Measurements from ENCODE around the gene SLC35E2B. TPM values are rescaled to one million over a fixed set of nuclear protein-coding genes. Genes with fewer than 3 reads are reported as not detected.
A peak's percentile ranks its signal among the peaks of the same experiment; 100 is the strongest.
"Not testable (repeated sequence)": the region's sequence is repeated elsewhere in the genome, so short reads cannot be mapped to it uniquely, and the experiment has no call there.

The SLC35E2B gene
- total RNA-seq, 1 donor from 2014 or later, result 119 TPM

GRCh38 chr1:1664941-1665814, 27.4 kb downstream of the SLC35E2B start:
- peaks cover 7% of the 10 kb centered on the region for H3K36me3 Mint-ChIP-seq

GRCh38 chr1:1664318-1664717, 28.3 kb downstream of the SLC35E2B start:
- H3K27me3 Mint-ChIP-seq (ENCODE audit: low read depth); H3K4me3 Mint-ChIP-seq; H3K27ac Mint-ChIP-seq; H3K4me1 Mint-ChIP-seq; DNase-seq (ENCODE audit: low spot score in 2 of 2, unreplicated experiment in 2 of 2); H3K9me3 Mint-ChIP-seq; H3K36me3 Mint-ChIP-seq: not testable (repeated sequence)

More at GRCh38 chr1:1664941-1665814, 27.4 kb downstream of the SLC35E2B start:
- H3K4me3 Mint-ChIP-seq, result no peak overlapping the region
- H3K9me3 Mint-ChIP-seq, result no peaks in the 10 kb centered on the region
- no peak for DNase-seq (ENCODE audit: low spot score in 2 of 2, unreplicated experiment in 2 of 2)
- H3K27ac Mint-ChIP-seq, result no peak overlapping the region
- TF ChIP-seq, protein P1, sequence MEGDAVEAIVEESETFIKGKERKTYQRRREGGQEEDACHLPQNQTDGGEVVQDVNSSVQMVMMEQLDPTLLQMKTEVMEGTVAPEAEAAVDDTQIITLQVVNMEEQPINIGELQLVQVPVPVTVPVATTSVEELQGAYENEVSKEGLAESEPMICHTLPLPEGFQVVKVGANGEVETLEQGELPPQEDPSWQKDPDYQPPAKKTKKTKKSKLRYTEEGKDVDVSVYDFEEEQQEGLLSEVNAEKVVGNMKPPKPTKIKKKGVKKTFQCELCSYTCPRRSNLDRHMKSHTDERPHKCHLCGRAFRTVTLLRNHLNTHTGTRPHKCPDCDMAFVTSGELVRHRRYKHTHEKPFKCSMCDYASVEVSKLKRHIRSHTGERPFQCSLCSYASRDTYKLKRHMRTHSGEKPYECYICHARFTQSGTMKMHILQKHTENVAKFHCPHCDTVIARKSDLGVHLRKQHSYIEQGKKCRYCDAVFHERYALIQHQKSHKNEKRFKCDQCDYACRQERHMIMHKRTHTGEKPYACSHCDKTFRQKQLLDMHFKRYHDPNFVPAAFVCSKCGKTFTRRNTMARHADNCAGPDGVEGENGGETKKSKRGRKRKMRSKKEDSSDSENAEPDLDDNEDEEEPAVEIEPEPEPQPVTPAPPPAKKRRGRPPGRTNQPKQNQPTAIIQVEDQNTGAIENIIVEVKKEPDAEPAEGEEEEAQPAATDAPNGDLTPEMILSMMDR (IDR thresholded peaks at IDR 0.05; ENCODE audit: unreplicated experiment), result no peak
- H3K27me3 Mint-ChIP-seq (ENCODE audit: low read depth), result no peaks in the 10 kb centered on the region
- no peaks in the 10 kb centered on the region for H3K4me1 Mint-ChIP-seq

DNA sequence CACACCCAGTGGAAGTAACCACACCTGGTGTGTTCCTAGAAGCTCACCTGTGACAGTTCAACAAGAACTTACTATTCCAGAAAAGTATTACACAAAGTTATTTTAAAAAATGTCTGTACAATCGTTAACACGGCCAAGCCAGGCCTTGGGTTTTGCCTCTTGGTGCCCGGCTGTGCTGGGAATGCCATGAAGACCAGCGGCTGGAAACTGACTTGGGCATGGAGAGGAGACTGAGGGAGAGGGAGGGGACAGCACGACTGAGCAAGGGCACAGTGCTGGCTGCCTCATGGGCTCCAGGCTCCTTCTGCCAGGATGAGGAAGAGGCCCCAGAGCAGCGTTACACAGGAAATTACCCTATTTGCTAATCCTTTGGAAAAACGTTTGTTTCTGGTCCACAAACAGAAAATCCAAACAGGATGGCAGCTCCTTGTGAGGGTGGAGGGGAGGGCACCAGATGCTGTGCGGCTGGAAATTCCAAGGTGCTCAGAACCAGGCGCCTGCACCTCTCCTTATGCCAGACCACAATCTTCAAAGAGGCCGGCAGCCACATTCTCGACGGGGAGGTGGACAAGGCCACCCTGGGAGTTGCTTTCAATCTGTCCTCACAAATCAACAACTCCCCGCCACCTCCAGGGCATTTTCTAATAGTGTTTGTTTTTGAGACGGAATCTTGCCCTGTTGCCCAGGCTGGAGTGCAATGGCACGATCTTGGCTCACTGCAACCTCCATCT, 29.6 kb downstream of the SLC35E2B start:
- H3K9me3 Mint-ChIP-seq; DNase-seq (ENCODE audit: low spot score in 2 of 2, unreplicated experiment in 2 of 2); H3K27ac Mint-ChIP-seq; H3K27me3 Mint-ChIP-seq (ENCODE audit: low read depth); H3K4me1 Mint-ChIP-seq; H3K36me3 Mint-ChIP-seq; H3K4me3 Mint-ChIP-seq: not testable (repeated sequence)

DNA sequence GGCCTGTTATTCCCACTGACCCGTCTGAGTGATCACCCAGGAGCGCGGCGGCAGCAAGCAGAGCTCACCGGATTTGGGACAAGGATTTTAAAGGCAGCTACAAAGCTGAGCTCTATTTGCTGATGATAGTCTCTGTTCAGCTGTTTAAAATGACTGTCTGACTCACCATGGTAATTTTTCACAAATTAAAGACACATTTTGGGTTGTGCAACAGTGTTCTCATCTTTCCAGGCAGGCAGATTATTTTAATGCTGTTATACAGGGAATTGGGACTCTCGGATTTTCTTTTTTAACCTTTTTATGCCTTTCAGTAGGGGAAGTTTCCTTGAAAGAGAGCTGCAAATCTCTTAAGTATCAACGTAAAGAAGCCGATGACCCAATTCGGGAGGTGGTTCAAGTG, 30.2 kb downstream of the SLC35E2B start:
- H3K9me3 Mint-ChIP-seq; H3K27me3 Mint-ChIP-seq (ENCODE audit: low read depth); DNase-seq (ENCODE audit: low spot score in 2 of 2, unreplicated experiment in 2 of 2); H3K4me3 Mint-ChIP-seq; H3K27ac Mint-ChIP-seq; H3K36me3 Mint-ChIP-seq; H3K4me1 Mint-ChIP-seq: not testable (repeated sequence)

- not testable (repeated sequence) for H3K4me1 Mint-ChIP-seq; H3K36me3 Mint-ChIP-seq; H3K27me3 Mint-ChIP-seq (ENCODE audit: low read depth); H3K9me3 Mint-ChIP-seq
- Mint-ChIP-seq H3K27ac (peak within 1 kb of the TSS; percentile 100), H3K4me3 (peak within 1 kb of the TSS; percentile 94)
- DNase-seq (ENCODE audit: low spot score in 2 of 2, unreplicated experiment in 2 of 2), result peak; percentile 82 to 92
- TF ChIP-seq, protein P1 (IDR thresholded peaks at IDR 0.05; ENCODE audit: unreplicated experiment), result peak; percentile 69
These were observed 33.7 kb downstream of the SLC35E2B start, which contains the start of gene CDK11B for GRCh38 chr1:1658583-1659549. Gene CDK11B (minus strand): TSS chr1:1659004. CDS start chr1:1657485, 1,519 bp downstream.

- H3K4me1 Mint-ChIP-seq; H3K9me3 Mint-ChIP-seq; H3K4me3 Mint-ChIP-seq; H3K27ac Mint-ChIP-seq; DNase-seq (ENCODE audit: low spot score in 2 of 2, unreplicated experiment in 2 of 2); H3K27me3 Mint-ChIP-seq (ENCODE audit: low read depth): not testable (repeated sequence)
- peaks cover 51% of the 10 kb centered on the region for H3K36me3 Mint-ChIP-seq
These were observed 44.3 kb downstream of the SLC35E2B start for GRCh38 chr1:1648265-1648664.

DNA sequence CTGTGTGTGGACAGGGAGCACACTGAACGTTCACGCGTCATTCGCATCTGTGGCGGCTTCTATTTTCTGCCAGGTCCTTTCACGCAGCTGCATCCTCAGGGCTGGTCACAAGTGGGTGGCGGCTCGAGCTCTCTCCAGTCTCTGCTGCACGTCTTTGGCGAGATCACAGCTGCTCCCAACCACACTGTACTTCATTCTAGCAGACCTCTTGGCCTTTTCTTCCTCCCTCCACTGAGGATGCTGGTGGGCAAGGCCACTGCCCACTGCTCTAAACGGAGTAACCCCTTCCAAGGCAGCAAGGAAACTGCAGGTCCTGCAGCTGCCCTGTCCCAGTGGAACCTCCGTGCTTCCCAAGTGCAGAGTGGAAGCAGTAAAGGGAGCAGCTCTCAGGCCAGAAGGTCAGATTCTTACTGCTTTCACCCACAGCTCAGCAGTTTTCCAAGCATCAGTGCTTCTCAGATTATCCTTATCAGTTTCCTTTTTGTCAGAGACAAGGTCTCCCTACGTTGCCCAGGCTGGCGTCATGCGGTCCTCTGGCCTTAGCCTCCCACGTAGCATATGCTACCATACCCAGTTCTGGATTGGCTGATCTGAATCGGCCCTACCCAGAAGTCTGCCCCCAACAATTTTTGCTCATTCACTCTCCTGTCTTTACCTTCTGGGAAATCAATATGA, 44.9 kb downstream of the SLC35E2B start:
- DNase-seq (ENCODE audit: low spot score in 2 of 2, unreplicated experiment in 2 of 2); H3K27ac Mint-ChIP-seq; H3K27me3 Mint-ChIP-seq (ENCODE audit: low read depth); H3K4me1 Mint-ChIP-seq; H3K4me3 Mint-ChIP-seq; H3K9me3 Mint-ChIP-seq: not testable (repeated sequence)
- H3K36me3 Mint-ChIP-seq, result peaks cover 52% of the 10 kb centered on the region

DNA sequence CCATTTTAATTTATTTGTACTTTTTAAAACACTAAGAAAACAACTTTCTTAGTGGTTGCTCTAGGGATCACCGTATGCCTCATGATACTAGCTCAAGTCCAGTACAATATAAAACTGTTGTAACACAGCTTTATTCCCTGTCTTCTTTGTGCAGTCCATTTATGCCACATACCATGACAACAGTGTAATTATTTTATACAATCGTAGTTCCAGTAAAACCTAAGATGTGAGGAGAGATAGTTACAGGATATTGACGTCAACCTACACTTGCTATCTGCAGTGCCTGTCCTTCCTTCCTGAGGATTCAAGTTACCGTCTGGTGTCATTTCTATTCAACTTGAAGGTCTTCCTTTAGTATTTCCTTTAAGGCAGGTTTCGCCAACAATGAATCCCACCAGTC, 46.3 kb downstream of the SLC35E2B start:
- peaks cover 43% of the 10 kb centered on the region for H3K36me3 Mint-ChIP-seq
- H3K27me3 Mint-ChIP-seq (ENCODE audit: low read depth); H3K4me3 Mint-ChIP-seq; H3K27ac Mint-ChIP-seq; H3K4me1 Mint-ChIP-seq; DNase-seq (ENCODE audit: low spot score in 2 of 2, unreplicated experiment in 2 of 2); H3K9me3 Mint-ChIP-seq: not testable (repeated sequence)

GRCh38 chr1:1640711-1641461, 51.7 kb downstream of the SLC35E2B start:
- not testable (repeated sequence) for H3K4me1 Mint-ChIP-seq, H3K9me3 Mint-ChIP-seq

DNA sequence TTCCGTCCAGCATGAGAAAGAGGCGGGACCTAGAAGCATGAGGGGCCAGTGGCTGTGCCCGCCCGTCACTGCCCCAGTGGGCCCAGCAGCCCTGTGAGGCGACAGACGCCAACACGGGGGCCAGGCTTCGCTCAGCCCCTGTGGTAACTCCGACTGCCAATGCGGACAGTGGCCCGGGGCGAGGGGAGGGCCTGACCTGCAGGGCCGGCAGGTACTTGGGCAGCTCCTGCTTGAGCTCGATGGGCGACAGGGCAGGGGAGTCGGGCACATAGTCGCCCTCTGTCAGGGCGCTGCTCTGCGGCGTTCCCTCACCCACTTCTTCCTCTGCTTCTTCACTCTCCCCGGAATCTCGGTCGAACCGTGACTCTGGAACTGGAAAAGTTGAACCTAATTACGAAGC, 52.5 kb downstream of the SLC35E2B start:
- not testable (repeated sequence) for DNase-seq (ENCODE audit: low spot score in 2 of 2, unreplicated experiment in 2 of 2); H3K9me3 Mint-ChIP-seq; H3K27me3 Mint-ChIP-seq (ENCODE audit: low read depth); H3K27ac Mint-ChIP-seq; H3K4me3 Mint-ChIP-seq; H3K4me1 Mint-ChIP-seq; H3K36me3 Mint-ChIP-seq

More at GRCh38 chr1:1640711-1641461, 51.7 kb downstream of the SLC35E2B start:
- not testable (repeated sequence) for H3K4me3 Mint-ChIP-seq; H3K36me3 Mint-ChIP-seq; DNase-seq (ENCODE audit: low spot score in 2 of 2, unreplicated experiment in 2 of 2); H3K27ac Mint-ChIP-seq; H3K27me3 Mint-ChIP-seq (ENCODE audit: low read depth)
